Endothelial cell (in vitro differentiated cells): ENCODE results near the gene UBE2E2. TPM values are rescaled to one million over a fixed set of nuclear protein-coding genes. Genes with fewer than 3 reads are reported as not detected.

Source experiments
- DNase-seq: peaks from one replicate; pipeline ENCODE4 v3.0.0; 2021; ENCODE audit warnings: low spot score
- H3K27ac Mint-ChIP-seq: one replicate; pipeline ENCODE4 v1.8.0; 2021; ENCODE audit warnings: mixed read lengths, inconsistent platforms; ENCODE audit not compliant: unreplicated experiment
- H3K27me3 Mint-ChIP-seq: one replicate; pipeline ENCODE4 v1.8.0; 2021; ENCODE audit warnings: mild to moderate bottlenecking, moderate library complexity, mixed read lengths, inconsistent platforms; ENCODE audit not compliant: unreplicated experiment
- H3K36me3 Mint-ChIP-seq: one replicate; pipeline ENCODE4 v1.8.0; 2021; ENCODE audit warnings: mild to moderate bottlenecking, low read depth, mixed read lengths, inconsistent platforms; ENCODE audit not compliant: unreplicated experiment
- H3K4me1 Mint-ChIP-seq: one replicate; pipeline ENCODE4 v1.8.0; 2021; ENCODE audit warnings: mild to moderate bottlenecking, mixed read lengths, inconsistent platforms; ENCODE audit not compliant: unreplicated experiment
- H3K4me3 Mint-ChIP-seq: one replicate; pipeline ENCODE4 v1.8.0; 2021; ENCODE audit warnings: mild to moderate bottlenecking, mixed read lengths, inconsistent platforms; ENCODE audit not compliant: unreplicated experiment
- H3K9me3 Mint-ChIP-seq: one replicate; pipeline ENCODE4 v1.8.0; 2021; ENCODE audit warnings: mixed read lengths, inconsistent platforms; ENCODE audit not compliant: unreplicated experiment
- CTCF ChIP-seq: fragments of 200-600 bp; sonication (generic); IDR thresholded peaks from one replicate; pipeline ENCODE4 v1.5.0; 2021; ENCODE audit warnings: antibody characterized with exemption; ENCODE audit not compliant: unreplicated experiment
- total RNA-seq: library from RNA; stranded (reverse); fragmentation: NEBNext Ultra II Directional; extraction: Animal tissue kit (Norgen Biotek cat#: 25700); gene quantifications from one replicate; pipeline ENCODE4 v1.2.1, GENCODE V29; 2021; ENCODE audit not compliant: unreplicated experiment

Gene UBE2E2
- total RNA-seq, 1 donor from 2014 or later: 46.9 TPM

GRCh38 chr3:23314981-23315762 lies 112.0 kb downstream of the UBE2E2 start:
- DNase-seq: no peak
- no peak overlapping the region for H3K27ac Mint-ChIP-seq
- no peak for TF ChIP-seq CTCF
- no peaks in the 10 kb centered on the region for H3K27me3 Mint-ChIP-seq
- H3K4me3 Mint-ChIP-seq: no peak overlapping the region
- no peaks in the 10 kb centered on the region for H3K36me3 Mint-ChIP-seq
- H3K9me3 Mint-ChIP-seq: no peaks in the 10 kb centered on the region
- H3K4me1 Mint-ChIP-seq: peaks cover 3% of the 10 kb centered on the region

GRCh38 chr3:23316924-23317323 lies 113.8 kb downstream of the UBE2E2 start:
- Mint-ChIP-seq H3K27me3 (no peaks in the 10 kb centered on the region), H3K36me3 (no peaks in the 10 kb centered on the region), H3K27ac (no peak overlapping the region), H3K4me3 (no peak overlapping the region), H3K9me3 (no peaks in the 10 kb centered on the region), H3K4me1 (peaks cover 3% of the 10 kb centered on the region)
- DNase-seq: no peak
- no peak for TF ChIP-seq CTCF

- no peaks in the 10 kb centered on the region for H3K27me3 Mint-ChIP-seq
- no peak for DNase-seq
- peaks cover 8% of the 10 kb centered on the region for H3K4me1 Mint-ChIP-seq
- H3K9me3 Mint-ChIP-seq: no peaks in the 10 kb centered on the region
- no peak overlapping the region for H3K27ac Mint-ChIP-seq
- no peaks in the 10 kb centered on the region for H3K36me3 Mint-ChIP-seq
- H3K4me3 Mint-ChIP-seq: no peak overlapping the region
- no peak for TF ChIP-seq CTCF
These were observed 116.5 kb downstream of the UBE2E2 start for GRCh38 chr3:23319366-23320312.

GRCh38 chr3:23320586-23321570 lies 117.8 kb downstream of the UBE2E2 start:
- H3K4me3 Mint-ChIP-seq: no peak overlapping the region
- H3K9me3 Mint-ChIP-seq: no peaks in the 10 kb centered on the region
- DNase-seq: no peak
- no peaks in the 10 kb centered on the region for H3K36me3 Mint-ChIP-seq
- H3K27ac Mint-ChIP-seq: no peak overlapping the region
- H3K27me3 Mint-ChIP-seq: no peaks in the 10 kb centered on the region
- TF ChIP-seq CTCF: no peak
- H3K4me1 Mint-ChIP-seq: peaks cover 14% of the 10 kb centered on the region
